Breast epithelium (tissue), 4 donors: ENCODE measurements around the gene KCNA3. TPM values are rescaled to one million over a fixed set of nuclear protein-coding genes. Genes with fewer than 3 reads are reported as not detected.

ENCODE experiments used
- DNase-seq, 2 donors: peaks; one replicate each; pipeline ENCODE4 v3.0.0-alpha.2; 2019; ENCODE audit warnings: low spot score in 2 of 2
- H3K27ac ChIP-seq, 2 donors: fragments of 200-600 bp; sonication (generic) in 1 of 2; one replicate each; pipeline ENCODE4 v1.5.1; 2016 to 2019; ENCODE audit warnings: mild to moderate bottlenecking in 1 of 2
- H3K27me3 ChIP-seq, 2 donors: fragments of 200-600 bp; sonication (generic) in 1 of 2; one replicate each; pipeline versions ENCODE4 v1.5.1 to v1.6.0; 2017 to 2019; ENCODE audit warnings: control low read depth in 1 of 2, mild to moderate bottlenecking in 1 of 2
- H3K36me3 ChIP-seq: fragments of 200-600 bp; one replicate; pipeline ENCODE4 v1.5.1; 2019
- H3K4me1 ChIP-seq, 2 donors: fragments of 200-600 bp; sonication (generic); one replicate each; pipeline ENCODE4 v1.5.1; 2016 to 2019; ENCODE audit warnings: control low read depth in 1 of 2
- H3K4me3 ChIP-seq, 3 donors: fragments of 200-600 bp; sonication (generic); 1 replicate in 2 of 3; 2 replicates in 1 of 3; pipeline ENCODE4 v1.5.1; 2016 to 2019; ENCODE audit warnings: mild to moderate bottlenecking in 3 of 3, moderate library complexity in 2 of 3
- H3K9me3 ChIP-seq, 2 donors: fragments of 200-600 bp; sonication (generic) in 1 of 2; one replicate each; pipeline ENCODE4 v1.5.1; 2016 to 2019; ENCODE audit warnings: control low read depth in 1 of 2
- POLR2A ChIP-seq: fragments of 450-650 bp; IDR thresholded peaks from one replicate; pipeline ENCODE4 v1.6.1; 2016; ENCODE audit warnings: antibody characterized with exemption, mild to moderate bottlenecking, moderate library complexity
- POLR2AphosphoS5 ChIP-seq, 3 donors: sonication (generic); formaldehyde crosslinking; IDR thresholded peaks; one replicate each; pipeline ENCODE4 v1.6.1; 2017; ENCODE audit warnings: antibody characterized with exemption in 3 of 3
- intact Hi-C: fragments of 100-400 bp; cut with DNase I; formaldehyde crosslinking; loops from one replicate; pipeline ENCODE4 v1.15.1; 2023; ENCODE audit warnings: low total_unique reads
- total RNA-seq, 3 donors: library from RNA; depleted of rRNA; stranded (reverse); fragments of >200 nt; gene quantifications; one replicate each; pipeline ENCODE4 v1.1.0, GENCODE V29; 2016
- TF ChIP-seq, protein P1 (sequence below), 3 donors: fragments of 450-650 bp; IDR thresholded peaks; one replicate each; pipeline ENCODE4 v1.5.1; 2016 to 2017; ENCODE audit warnings: antibody characterized with exemption in 3 of 3, mild to moderate bottlenecking in 3 of 3, moderate library complexity in 3 of 3

KCNA3 gene
- total RNA-seq, 3 donors from 2014 or later, result 0.96 to 3.9 (median 2.2) TPM

GRCh38 chr1:110638058-110638457, 36.7 kb downstream of the KCNA3 start:
- intact Hi-C loops, result loop anchor here (5.0 kb wide), 1 partner anchor 134 kb away; no protein-coding TSS in a partner anchor
- Histone ChIP-seq H3K36me3 (no peaks in the 10 kb centered on the region), H3K27ac (no peak overlapping the region), H3K4me3 (no peak overlapping the region), H3K4me1 (no peaks in the 10 kb centered on the region), H3K9me3 (no peaks in the 10 kb centered on the region), H3K27me3 (no peaks in the 10 kb centered on the region)
- no peak for DNase-seq
- TF ChIP-seq POLR2A (no peak), POLR2AphosphoS5 (IDR thresholded peaks at IDR 0.05) (no peak)
- TF ChIP-seq, protein P1, sequence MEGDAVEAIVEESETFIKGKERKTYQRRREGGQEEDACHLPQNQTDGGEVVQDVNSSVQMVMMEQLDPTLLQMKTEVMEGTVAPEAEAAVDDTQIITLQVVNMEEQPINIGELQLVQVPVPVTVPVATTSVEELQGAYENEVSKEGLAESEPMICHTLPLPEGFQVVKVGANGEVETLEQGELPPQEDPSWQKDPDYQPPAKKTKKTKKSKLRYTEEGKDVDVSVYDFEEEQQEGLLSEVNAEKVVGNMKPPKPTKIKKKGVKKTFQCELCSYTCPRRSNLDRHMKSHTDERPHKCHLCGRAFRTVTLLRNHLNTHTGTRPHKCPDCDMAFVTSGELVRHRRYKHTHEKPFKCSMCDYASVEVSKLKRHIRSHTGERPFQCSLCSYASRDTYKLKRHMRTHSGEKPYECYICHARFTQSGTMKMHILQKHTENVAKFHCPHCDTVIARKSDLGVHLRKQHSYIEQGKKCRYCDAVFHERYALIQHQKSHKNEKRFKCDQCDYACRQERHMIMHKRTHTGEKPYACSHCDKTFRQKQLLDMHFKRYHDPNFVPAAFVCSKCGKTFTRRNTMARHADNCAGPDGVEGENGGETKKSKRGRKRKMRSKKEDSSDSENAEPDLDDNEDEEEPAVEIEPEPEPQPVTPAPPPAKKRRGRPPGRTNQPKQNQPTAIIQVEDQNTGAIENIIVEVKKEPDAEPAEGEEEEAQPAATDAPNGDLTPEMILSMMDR (IDR thresholded peaks at IDR 0.05), result no peak

GRCh38 chr1:110637475-110637874, 37.3 kb downstream of the KCNA3 start:
- Histone ChIP-seq H3K36me3 (no peaks in the 10 kb centered on the region), H3K9me3 (no peaks in the 10 kb centered on the region), H3K27ac (no peak overlapping the region), H3K27me3 (no peaks in the 10 kb centered on the region), H3K4me1 (no peaks in the 10 kb centered on the region), H3K4me3 (no peak overlapping the region)
- TF ChIP-seq, protein P1 (IDR thresholded peaks at IDR 0.05), result no peak
- TF ChIP-seq POLR2A (no peak), POLR2AphosphoS5 (IDR thresholded peaks at IDR 0.05) (no peak)
- no peak for DNase-seq
- intact Hi-C loops, result loop anchor here (5.0 kb wide), 1 partner anchor 135 kb away; no protein-coding TSS in a partner anchor

DNA sequence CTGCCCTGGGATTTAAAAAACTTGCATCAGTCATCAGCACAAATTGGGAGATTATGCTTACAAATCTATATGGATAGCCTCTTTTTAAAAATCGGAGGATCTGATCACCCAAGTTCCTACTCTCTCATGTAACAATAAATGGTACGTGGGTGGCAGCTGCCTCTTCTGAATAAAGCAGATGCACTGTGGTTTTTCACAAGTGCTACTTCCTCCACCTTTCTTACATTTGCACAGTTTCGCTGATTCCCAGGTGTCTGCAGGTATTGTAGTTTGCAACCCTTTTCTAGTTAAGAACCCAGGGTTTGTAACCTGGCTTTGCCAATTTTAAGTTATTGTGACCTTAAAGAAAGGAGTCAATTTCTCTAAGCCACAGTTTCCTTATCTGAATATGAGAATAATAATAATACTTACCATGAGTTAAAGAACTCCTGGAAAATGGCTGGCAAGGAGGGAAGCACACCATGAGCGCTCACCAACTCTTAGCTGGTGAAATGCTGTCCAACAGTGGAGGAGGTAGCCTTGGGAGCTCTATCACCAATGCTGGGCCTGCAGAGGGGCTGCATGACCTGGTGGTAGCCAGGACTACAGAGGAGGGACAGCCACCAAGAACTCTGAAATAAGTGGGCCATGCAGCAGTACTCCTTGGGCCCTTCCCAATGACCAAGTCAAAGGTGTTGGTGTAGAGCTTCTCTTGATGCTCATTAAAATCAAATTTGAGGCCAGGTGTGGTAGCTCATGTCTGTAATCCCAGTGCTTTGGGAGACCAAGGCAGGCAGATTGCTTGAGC, 38.4 kb downstream of the KCNA3 start:
- no peak for TF ChIP-seq POLR2A
- no peak overlapping the region for H3K4me3 ChIP-seq
- intact Hi-C loops, result loop anchor here (5.0 kb wide), 1 partner anchor 136 kb away; no protein-coding TSS in a partner anchor
- no peaks in the 10 kb centered on the region for H3K36me3 ChIP-seq
- H3K9me3 ChIP-seq, result no peaks in the 10 kb centered on the region
- no peak for DNase-seq
- H3K4me1 ChIP-seq, result no peaks in the 10 kb centered on the region
- no peaks in the 10 kb centered on the region for H3K27me3 ChIP-seq
- no peak overlapping the region for H3K27ac ChIP-seq

DNA sequence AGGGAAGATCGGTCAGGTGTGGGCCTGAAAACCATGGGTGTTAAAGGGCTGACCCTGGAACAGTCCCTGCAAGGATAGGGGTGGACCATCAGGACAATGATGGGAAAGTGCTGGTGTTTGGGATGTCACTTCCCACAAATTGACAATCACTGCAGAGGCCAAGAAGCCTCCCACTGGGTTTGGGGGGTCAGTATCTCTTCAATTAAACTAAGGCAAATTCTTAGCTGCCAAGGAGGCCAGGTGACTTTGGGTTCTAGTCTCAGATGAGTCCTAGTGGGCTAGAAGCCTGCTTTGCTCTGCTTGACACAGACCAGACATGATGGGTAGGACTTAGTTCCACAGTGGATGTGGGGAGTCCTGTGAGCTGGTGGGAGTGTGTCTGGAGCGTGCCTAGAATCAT, 39.3 kb downstream of the KCNA3 start:
- Histone ChIP-seq H3K27me3 (no peaks in the 10 kb centered on the region), H3K27ac (no peak overlapping the region), H3K4me1 (no peaks in the 10 kb centered on the region), H3K4me3 (no peak overlapping the region), H3K36me3 (no peaks in the 10 kb centered on the region), H3K9me3 (no peaks in the 10 kb centered on the region)
- TF ChIP-seq, protein P1 (IDR thresholded peaks at IDR 0.05), result no peak
- TF ChIP-seq POLR2A (no peak), POLR2AphosphoS5 (IDR thresholded peaks at IDR 0.05) (no peak)
- intact Hi-C loops, result loop anchor here (5.0 kb wide), 1 partner anchor 137 kb away; no protein-coding TSS in a partner anchor
- DNase-seq, result no peak

DNA sequence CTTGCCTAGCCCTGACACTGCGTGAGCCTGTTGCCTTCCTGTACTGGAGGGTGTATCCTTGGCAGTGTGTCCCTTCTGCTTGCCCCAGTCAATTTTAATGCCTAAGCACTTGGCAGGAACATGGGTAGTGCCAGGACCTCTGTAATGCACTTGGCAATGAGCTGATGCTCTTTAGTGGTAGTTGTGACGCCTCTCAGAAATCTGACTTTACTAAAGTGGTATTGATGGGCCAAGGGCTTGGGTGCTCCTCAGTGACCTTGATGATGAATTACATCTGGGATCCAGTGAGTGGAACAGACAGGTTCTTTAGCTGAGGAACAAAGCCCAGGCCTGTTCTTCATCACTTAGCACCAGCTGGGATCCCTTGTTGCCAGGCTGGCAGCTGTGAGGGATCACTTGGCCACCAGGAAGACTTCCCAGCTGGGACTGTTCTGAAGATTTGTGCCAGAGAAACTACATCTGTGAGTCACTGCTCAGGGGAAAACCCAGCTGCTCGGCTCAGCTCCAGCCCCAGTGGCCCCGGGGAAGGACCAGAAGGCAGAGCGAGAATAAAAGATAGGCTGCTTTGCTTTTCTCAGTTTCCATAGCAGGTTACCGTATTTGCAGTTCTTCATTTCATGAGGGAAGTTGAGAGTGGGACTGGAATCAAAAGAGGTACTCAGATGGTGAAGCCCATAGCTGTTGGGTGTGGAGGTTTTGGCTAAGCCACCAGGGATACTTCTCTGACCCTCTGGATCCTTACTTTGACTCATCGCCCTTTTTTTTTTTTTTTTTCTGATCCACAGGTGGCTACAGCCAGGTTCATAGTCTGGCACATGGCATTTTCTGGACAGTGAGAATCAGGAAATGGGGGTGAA, 40.1 kb downstream of the KCNA3 start:
- H3K4me1 ChIP-seq, result no peaks in the 10 kb centered on the region
- H3K27ac ChIP-seq, result peak overlapping the region in 1 of 2 donors; percentile 36
- no peak overlapping the region for H3K4me3 ChIP-seq
- DNase-seq, result peak; percentile 59 to 66
- H3K9me3 ChIP-seq, result no peaks in the 10 kb centered on the region
- intact Hi-C loops, result loop anchor here (5.0 kb wide), 1 partner anchor 138 kb away; no protein-coding TSS in a partner anchor
- H3K36me3 ChIP-seq, result no peaks in the 10 kb centered on the region
- no peaks in the 10 kb centered on the region for H3K27me3 ChIP-seq
- no peak for TF ChIP-seq POLR2A
